ENCODE data around the gene TMEM200B. TPM values are rescaled to one million over a fixed set of nuclear protein-coding genes. Genes with fewer than 3 reads are reported as not detected.

Gene TMEM200B
- total RNA-seq, 3 donors from 2014 or later = 0.61 to 1.7 (median 1.0) TPM

DNA sequence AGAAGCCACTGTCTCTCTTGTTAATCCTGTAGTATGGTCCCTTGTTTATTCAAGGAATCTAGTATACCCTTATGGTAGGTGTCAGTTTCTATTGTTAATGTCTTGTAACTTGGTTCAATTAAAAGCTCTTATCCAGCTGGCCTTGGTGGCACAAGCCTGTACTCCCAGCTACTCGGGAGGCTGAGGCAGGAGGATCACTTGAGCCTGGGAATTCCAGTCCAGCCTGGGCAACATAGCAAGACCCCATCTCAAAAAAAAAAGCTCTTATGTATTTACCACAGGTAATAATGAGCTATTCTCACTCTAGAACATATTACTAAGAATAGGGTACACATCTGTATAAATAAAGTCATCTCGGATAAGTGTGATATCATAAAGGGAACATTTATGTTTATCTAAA, 46.5 kb downstream of the TMEM200B start:
- ATAC-seq = no peak
- no peak for DNase-seq
- Mint-ChIP-seq H3K4me3 (no peak overlapping the region), H3K9me3 (no peaks in the 10 kb centered on the region), H3K36me3 (ENCODE audit: insufficient read depth) (peaks cover 18% of the 10 kb centered on the region), H3K4me1 (ENCODE audit: low read depth) (peaks cover 4% of the 10 kb centered on the region), H3K27me3 (ENCODE audit: low read depth) (no peaks in the 10 kb centered on the region)

Other genes starting within 250 kb of the TMEM200B start
- gene EPB41, start 209.3 kb downstream of the TMEM200B start, total RNA-seq = 10 to 100 TPM; 64.3 to 66.3 (median 65.8) TPM
- 100 to 1,000 TPM; 104 to 109 (median 106) TPM for gene SRSF4, start 58.0 kb upstream of the TMEM200B start, total RNA-seq
- 10 to 100 TPM; 29.8 to 35.4 (median 32.6) TPM for gene MECR, start 107.0 kb upstream of the TMEM200B start, total RNA-seq
- under 1 TPM; 0.19 to 0.78 (median 0.32) TPM for gene PTPRU, start 112.6 kb upstream of the TMEM200B start, total RNA-seq